Prostate gland (tissue), 2 donors: Measurements from ENCODE around the gene SIK2. TPM values are rescaled to one million over a fixed set of nuclear protein-coding genes. Genes with fewer than 3 reads are reported as not detected.

Experiments used
- DNase-seq: peaks from one replicate; pipeline ENCODE4 v3.0.0-alpha.2; 2019; ENCODE audit warnings: low spot score
- H3K27ac ChIP-seq, 2 donors: fragments of 200-600 bp; sonication (generic); 2 replicates each; pipeline ENCODE4 v1.5.1; 2017 to 2019
- H3K27me3 ChIP-seq: fragments of 200-600 bp; sonication (generic); replicated peaks from 2 replicates; pipeline ENCODE4 v1.5.1; 2019; ENCODE audit not compliant: insufficient read depth
- H3K36me3 ChIP-seq, 2 donors: fragments of 200-600 bp; sonication (generic); 1 replicate in 1 of 2; 2 replicates in 1 of 2; pipeline versions ENCODE4 v1.5.1 to v1.8.1; 2017 to 2019
- H3K4me1 ChIP-seq: fragments of 200-600 bp; sonication (generic); replicated peaks from 2 replicates; pipeline ENCODE4 v1.5.1; 2019
- H3K4me3 ChIP-seq, 2 donors: fragments of 200-600 bp; sonication (generic); 2 replicates each; pipeline ENCODE4 v1.5.1; 2017 to 2019
- H3K9me3 ChIP-seq: fragments of 200-600 bp; sonication (generic); 2 replicates; pipeline ENCODE4 v1.5.1; 2017
- POLR2A ChIP-seq: fragments of 450-650 bp; IDR thresholded peaks from one replicate; pipeline ENCODE4 v1.6.1; 2016; ENCODE audit warnings: antibody characterized with exemption, mild to moderate bottlenecking
- POLR2AphosphoS5 ChIP-seq: sonication (generic); formaldehyde crosslinking; IDR thresholded peaks from one replicate; pipeline ENCODE4 v1.6.1; 2017; ENCODE audit warnings: antibody characterized with exemption
- WGBS: methylation state at CpG from one replicate; pipeline ENCODE4 v1.1.5; 2018; 5-methylcytosine and 5-hydroxymethylcytosine counted together
- intact Hi-C: fragments of 100-400 bp; cut with DNase I; formaldehyde crosslinking; loops from one replicate; pipeline ENCODE4 v1.14.2; 2022
- total RNA-seq, 2 donors: library from RNA; depleted of rRNA; stranded (reverse); fragments of >200 nt; gene quantifications; one replicate each; pipeline ENCODE4 v1.1.0, GENCODE V29; 2016
- TF ChIP-seq, protein P1 (sequence below), 4 experiments: fragments of 200-600 bp in 2 of 4; fragments of 450-650 bp in 2 of 4; sonication (generic) in 2 of 4; IDR thresholded peaks; 1 replicate in 3 of 4; 2 replicates in 1 of 4; pipeline ENCODE4 v1.5.1; 2016 to 2019; ENCODE audit warnings: antibody characterized with exemption in 4 of 4, mild to moderate bottlenecking in 2 of 4, moderate library complexity in 2 of 4

Gene SIK2
- total RNA-seq, 2 donors from 2014 or later: 13.0 to 18.7 TPM

DNA sequence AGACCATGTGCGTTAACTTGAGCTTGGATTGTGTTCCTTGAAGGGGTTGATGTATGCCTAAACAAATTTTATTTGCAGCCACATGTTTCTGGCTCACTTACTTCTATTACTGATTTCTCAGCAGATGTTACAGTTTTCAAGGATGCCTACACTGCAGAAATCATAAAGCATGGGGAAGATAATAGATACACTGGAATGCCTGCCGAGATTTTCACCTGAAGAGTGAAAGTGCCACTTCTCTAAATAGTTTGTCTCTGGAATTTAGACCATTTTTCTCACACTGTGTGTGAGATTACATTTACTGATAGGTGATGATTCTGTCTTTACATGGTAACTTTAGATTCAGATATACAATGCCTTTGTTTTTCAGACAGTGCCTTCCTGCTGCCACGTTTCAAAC, 81.6 kb downstream of the SIK2 start:
- no peak for TF ChIP-seq POLR2AphosphoS5
- TF ChIP-seq, protein P1, sequence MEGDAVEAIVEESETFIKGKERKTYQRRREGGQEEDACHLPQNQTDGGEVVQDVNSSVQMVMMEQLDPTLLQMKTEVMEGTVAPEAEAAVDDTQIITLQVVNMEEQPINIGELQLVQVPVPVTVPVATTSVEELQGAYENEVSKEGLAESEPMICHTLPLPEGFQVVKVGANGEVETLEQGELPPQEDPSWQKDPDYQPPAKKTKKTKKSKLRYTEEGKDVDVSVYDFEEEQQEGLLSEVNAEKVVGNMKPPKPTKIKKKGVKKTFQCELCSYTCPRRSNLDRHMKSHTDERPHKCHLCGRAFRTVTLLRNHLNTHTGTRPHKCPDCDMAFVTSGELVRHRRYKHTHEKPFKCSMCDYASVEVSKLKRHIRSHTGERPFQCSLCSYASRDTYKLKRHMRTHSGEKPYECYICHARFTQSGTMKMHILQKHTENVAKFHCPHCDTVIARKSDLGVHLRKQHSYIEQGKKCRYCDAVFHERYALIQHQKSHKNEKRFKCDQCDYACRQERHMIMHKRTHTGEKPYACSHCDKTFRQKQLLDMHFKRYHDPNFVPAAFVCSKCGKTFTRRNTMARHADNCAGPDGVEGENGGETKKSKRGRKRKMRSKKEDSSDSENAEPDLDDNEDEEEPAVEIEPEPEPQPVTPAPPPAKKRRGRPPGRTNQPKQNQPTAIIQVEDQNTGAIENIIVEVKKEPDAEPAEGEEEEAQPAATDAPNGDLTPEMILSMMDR (IDR thresholded peaks at IDR 0.05): no peak
- no peak for TF ChIP-seq POLR2A
- Histone ChIP-seq H3K27ac (no peak overlapping the region), H3K9me3 (no peaks in the 10 kb centered on the region), H3K27me3 (no peaks in the 10 kb centered on the region), H3K4me1 (no peaks in the 10 kb centered on the region), H3K36me3 (no peaks in the 10 kb centered on the region), H3K4me3 (no peak overlapping the region)
- intact Hi-C loops: no loop called here
- no peak for DNase-seq
- 89% methylated on average over 3 of the region's 3 CpGs for WGBS

- intact Hi-C loops: no loop called here
- 98% methylated on average over 2 of the region's 2 CpGs for WGBS
These were observed 82.0 kb downstream of the SIK2 start for GRCh38 chr11:111684251-111684650.

DNA sequence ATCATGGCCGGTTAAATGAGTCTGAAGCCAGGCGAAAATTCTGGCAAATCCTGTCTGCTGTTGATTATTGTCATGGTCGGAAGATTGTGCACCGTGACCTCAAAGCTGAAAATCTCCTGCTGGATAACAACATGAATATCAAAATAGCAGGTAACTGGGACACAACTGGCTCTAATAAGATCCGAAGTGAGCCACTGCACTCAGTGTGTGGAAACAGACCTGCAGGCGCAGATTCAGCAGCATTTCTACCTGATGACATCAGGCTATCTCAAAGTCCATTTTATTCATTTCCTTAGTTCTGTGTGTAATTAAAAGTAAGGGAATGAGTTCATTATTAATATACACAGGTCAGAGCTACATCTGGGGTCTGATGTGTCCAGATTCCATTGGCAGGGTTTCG, 85.8 kb downstream of the SIK2 start:
- H3K36me3 ChIP-seq: no peaks in the 10 kb centered on the region

More at GRCh38 chr11:111684251-111684650, 82.0 kb downstream of the SIK2 start:
- no peaks in the 10 kb centered on the region for H3K9me3 ChIP-seq
- H3K27me3 ChIP-seq: no peaks in the 10 kb centered on the region
- H3K4me1 ChIP-seq: no peaks in the 10 kb centered on the region
- no peak for DNase-seq
- H3K36me3 ChIP-seq: no peaks in the 10 kb centered on the region
- no peak overlapping the region for H3K4me3 ChIP-seq
- TF ChIP-seq POLR2A (no peak), POLR2AphosphoS5 (no peak)
- TF ChIP-seq, protein P1 (IDR thresholded peaks at IDR 0.05): no peak
- no peak overlapping the region for H3K27ac ChIP-seq

GRCh38 chr11:111691176-111691575, 88.9 kb downstream of the SIK2 start:
- Histone ChIP-seq H3K27me3 (no peaks in the 10 kb centered on the region), H3K4me3 (no peak overlapping the region), H3K9me3 (no peaks in the 10 kb centered on the region), H3K36me3 (no peaks in the 10 kb centered on the region), H3K4me1 (no peaks in the 10 kb centered on the region), H3K27ac (no peak overlapping the region)
- no peak for DNase-seq
- no peak for TF ChIP-seq POLR2A
- TF ChIP-seq, protein P1 (IDR thresholded peaks at IDR 0.05): no peak
- TF ChIP-seq POLR2AphosphoS5: no peak
- 91% methylated on average over 2 of the region's 2 CpGs for WGBS
- intact Hi-C loops: no loop called here

More for the DNA sequence above, 85.8 kb downstream of the SIK2 start:
- no peaks in the 10 kb centered on the region for H3K4me1 ChIP-seq
- WGBS: 93% methylated on average over 7 of the region's 7 CpGs
- no peak overlapping the region for H3K4me3 ChIP-seq
- no peaks in the 10 kb centered on the region for H3K9me3 ChIP-seq
- intact Hi-C loops: no loop called here
- TF ChIP-seq POLR2AphosphoS5 (no peak), POLR2A (no peak)
- TF ChIP-seq, protein P1 (IDR thresholded peaks at IDR 0.05): no peak
- no peaks in the 10 kb centered on the region for H3K27me3 ChIP-seq
- H3K27ac ChIP-seq: no peak overlapping the region
- no peak for DNase-seq

- H3K27me3 ChIP-seq: no peaks in the 10 kb centered on the region
- no peak for TF ChIP-seq POLR2A
- TF ChIP-seq POLR2AphosphoS5: no peak
- TF ChIP-seq, protein P1 (IDR thresholded peaks at IDR 0.05): no peak
- H3K27ac ChIP-seq: no peak overlapping the region
- H3K36me3 ChIP-seq: no peaks in the 10 kb centered on the region
- intact Hi-C loops: no loop called here
- 79% methylated on average over 3 of the region's 3 CpGs for WGBS
- H3K4me3 ChIP-seq: no peak overlapping the region
- no peaks in the 10 kb centered on the region for H3K9me3 ChIP-seq
- no peaks in the 10 kb centered on the region for H3K4me1 ChIP-seq
- no peak for DNase-seq
These were observed 89.5 kb downstream of the SIK2 start for GRCh38 chr11:111691741-111692140.
